Measurements from ENCODE around the gene ARID4B. TPM values are rescaled to one million over a fixed set of nuclear protein-coding genes. Genes with fewer than 3 reads are reported as not detected.
"Not testable (repeated sequence)": the region's sequence is repeated elsewhere in the genome, so short reads cannot be mapped to it uniquely, and the experiment has no call there.

ARID4B gene
- total RNA-seq, 1 experiment from 2014 or later, result 43.6 TPM

GRCh38 chr1:235236128-235236527 lies 91.9 kb downstream of the ARID4B start:
- Histone ChIP-seq H3K36me3 (ENCODE audit: insufficient read depth, low read length) (peaks cover 40% of the 10 kb centered on the region), H3K27me3 (ENCODE audit: low read length) (no peaks in the 10 kb centered on the region), H3K9me3 (ENCODE audit: low read length) (no peaks in the 10 kb centered on the region)

DNA sequence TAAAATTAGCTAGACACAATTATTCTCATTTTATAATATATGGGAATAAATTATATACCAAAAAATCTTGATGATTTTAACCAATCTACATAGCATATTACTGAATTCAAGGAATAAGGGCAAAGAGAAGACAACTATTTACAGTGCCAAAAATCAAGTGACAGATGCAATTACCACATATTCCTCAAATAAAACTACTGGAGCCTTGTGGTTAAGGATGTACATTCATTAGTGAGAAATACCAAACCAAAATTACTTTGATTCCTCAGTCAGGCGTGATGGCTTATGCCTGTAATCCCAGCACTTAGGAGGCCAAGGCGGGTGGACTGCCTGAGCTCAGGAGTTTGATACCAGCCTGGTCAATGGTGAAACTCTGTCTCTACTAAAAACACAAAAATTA lies 98.1 kb downstream of the ARID4B start:
- Histone ChIP-seq H3K79me2 (ENCODE audit: low read length) (peaks cover 27% of the 10 kb centered on the region), H3K27me3 (ENCODE audit: low read length) (no peaks in the 10 kb centered on the region), H2AFZ (ENCODE audit: low read length) (no peak overlapping the region), H3K9me3 (ENCODE audit: low read length) (no peaks in the 10 kb centered on the region), H4K20me1 (ENCODE audit: insufficient read depth, low read depth, low read length) (no peaks in the 10 kb centered on the region), H3K4me1 (ENCODE audit: low read length) (no peaks in the 10 kb centered on the region), H3K4me3 (ENCODE audit: low read length) (no peak overlapping the region), H3K36me3 (ENCODE audit: insufficient read depth, low read length) (peaks cover 36% of the 10 kb centered on the region; the same call in 1 of the 2 replicates), H3K27ac (ENCODE audit: low read length) (no peak overlapping the region), H3K9ac (ENCODE audit: low read length) (no peak overlapping the region), H3K4me2 (ENCODE audit: low read depth, low read length, poor library complexity, severe bottlenecking) (no peak overlapping the region), H3K9me2 (replicated peaks; ENCODE audit: insufficient read depth, low read length) (no peaks in the 10 kb centered on the region)
- no peak for DNase-seq

More at GRCh38 chr1:235236128-235236527, 91.9 kb downstream of the ARID4B start:
- Histone ChIP-seq H3K9ac (ENCODE audit: low read length) (no peak overlapping the region), H3K4me2 (ENCODE audit: low read depth, low read length, poor library complexity, severe bottlenecking) (no peak overlapping the region), H4K20me1 (ENCODE audit: insufficient read depth, low read depth, low read length) (no peaks in the 10 kb centered on the region), H3K27ac (ENCODE audit: low read length) (no peak overlapping the region), H3K9me2 (replicated peaks; ENCODE audit: insufficient read depth, low read length) (no peaks in the 10 kb centered on the region), H3K4me1 (ENCODE audit: low read length) (no peaks in the 10 kb centered on the region), H2AFZ (ENCODE audit: low read length) (no peak overlapping the region), H3K79me2 (ENCODE audit: low read length) (peaks cover 53% of the 10 kb centered on the region), H3K4me3 (ENCODE audit: low read length) (no peak overlapping the region)
- DNase-seq, result no peak

DNA sequence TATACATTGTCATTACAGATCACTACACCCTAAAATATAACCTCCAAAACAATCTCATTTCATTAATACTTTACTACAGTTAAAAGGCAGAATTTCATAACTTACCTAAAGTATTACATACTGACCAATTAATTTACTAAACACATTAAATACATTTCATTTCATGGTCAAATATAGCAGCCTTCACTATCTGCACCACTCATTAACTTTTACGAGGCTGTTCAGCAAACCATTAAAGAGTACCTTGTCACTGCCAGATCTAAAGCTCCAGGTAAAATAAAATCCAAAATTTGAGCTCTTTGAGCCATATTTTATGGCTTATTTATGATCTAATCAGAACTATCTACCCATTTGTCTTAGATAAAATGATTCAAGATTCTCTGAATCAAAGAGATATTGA lies 100.6 kb downstream of the ARID4B start:
- peaks cover 20% of the 10 kb centered on the region; the same call in 1 of the 2 replicates for H3K79me2 ChIP-seq (ENCODE audit: low read length)
- peaks cover 36% of the 10 kb centered on the region; the same call in 1 of the 2 replicates for H3K36me3 ChIP-seq (ENCODE audit: insufficient read depth, low read length)
- H3K9me3 ChIP-seq (ENCODE audit: low read length), result no peaks in the 10 kb centered on the region

GRCh38 chr1:235226933-235227332 lies 101.0 kb downstream of the ARID4B start:
- peaks cover 22% of the 10 kb centered on the region; the same call in 1 of the 2 replicates for H3K79me2 ChIP-seq (ENCODE audit: low read length)
- H3K27ac ChIP-seq (ENCODE audit: low read length), result no peak overlapping the region
- H3K36me3 ChIP-seq (ENCODE audit: insufficient read depth, low read length), result peaks cover 41% of the 10 kb centered on the region; the same call in 1 of the 2 replicates
- no peaks in the 10 kb centered on the region for H4K20me1 ChIP-seq (ENCODE audit: insufficient read depth, low read depth, low read length)
- H3K9me2 ChIP-seq (replicated peaks; ENCODE audit: insufficient read depth, low read length), result no peaks in the 10 kb centered on the region
- no peaks in the 10 kb centered on the region for H3K4me1 ChIP-seq (ENCODE audit: low read length)
- H3K27me3 ChIP-seq (ENCODE audit: low read length), result no peaks in the 10 kb centered on the region
- H3K9me3 ChIP-seq (ENCODE audit: low read length), result no peaks in the 10 kb centered on the region
- H3K4me2 ChIP-seq (ENCODE audit: low read depth, low read length, poor library complexity, severe bottlenecking), result no peak overlapping the region
- no peak for DNase-seq
- no peak overlapping the region for H2AFZ ChIP-seq (ENCODE audit: low read length)
- H3K9ac ChIP-seq (ENCODE audit: low read length), result no peak overlapping the region
- no peak overlapping the region for H3K4me3 ChIP-seq (ENCODE audit: low read length)

More for the DNA sequence above, 100.6 kb downstream of the ARID4B start:
- no peaks in the 10 kb centered on the region for H3K9me2 ChIP-seq (replicated peaks; ENCODE audit: insufficient read depth, low read length)
- H2AFZ ChIP-seq (ENCODE audit: low read length), result no peak overlapping the region
- no peaks in the 10 kb centered on the region for H4K20me1 ChIP-seq (ENCODE audit: insufficient read depth, low read depth, low read length)
- H3K27me3 ChIP-seq (ENCODE audit: low read length), result no peaks in the 10 kb centered on the region
- H3K4me1 ChIP-seq (ENCODE audit: low read length), result no peaks in the 10 kb centered on the region
- no peak overlapping the region for H3K4me3 ChIP-seq (ENCODE audit: low read length)
- DNase-seq, result no peak
- no peak overlapping the region for H3K4me2 ChIP-seq (ENCODE audit: low read depth, low read length, poor library complexity, severe bottlenecking)
- H3K9ac ChIP-seq (ENCODE audit: low read length), result no peak overlapping the region
- no peak overlapping the region for H3K27ac ChIP-seq (ENCODE audit: low read length)

- Histone ChIP-seq H4K20me1 (ENCODE audit: insufficient read depth, low read depth, low read length) (no peaks in the 10 kb centered on the region), H3K4me1 (ENCODE audit: low read length) (no peaks in the 10 kb centered on the region), H3K9ac (ENCODE audit: low read length) (no peak overlapping the region), H3K79me2 (ENCODE audit: low read length) (peaks cover 22% of the 10 kb centered on the region; the same call in 1 of the 2 replicates), H3K4me2 (ENCODE audit: low read depth, low read length, poor library complexity, severe bottlenecking) (no peak overlapping the region), H3K27ac (ENCODE audit: low read length) (no peak overlapping the region), H3K4me3 (ENCODE audit: low read length) (no peak overlapping the region), H3K9me2 (replicated peaks; ENCODE audit: insufficient read depth, low read length) (no peaks in the 10 kb centered on the region), H3K36me3 (ENCODE audit: insufficient read depth, low read length) (peaks cover 42% of the 10 kb centered on the region; the same call in 1 of the 2 replicates), H3K27me3 (ENCODE audit: low read length) (no peaks in the 10 kb centered on the region), H2AFZ (ENCODE audit: low read length) (no peak overlapping the region), H3K9me3 (ENCODE audit: low read length) (no peaks in the 10 kb centered on the region)
- no peak for DNase-seq
These were observed 102.7 kb downstream of the ARID4B start for GRCh38 chr1:235225299-235225698.

DNA sequence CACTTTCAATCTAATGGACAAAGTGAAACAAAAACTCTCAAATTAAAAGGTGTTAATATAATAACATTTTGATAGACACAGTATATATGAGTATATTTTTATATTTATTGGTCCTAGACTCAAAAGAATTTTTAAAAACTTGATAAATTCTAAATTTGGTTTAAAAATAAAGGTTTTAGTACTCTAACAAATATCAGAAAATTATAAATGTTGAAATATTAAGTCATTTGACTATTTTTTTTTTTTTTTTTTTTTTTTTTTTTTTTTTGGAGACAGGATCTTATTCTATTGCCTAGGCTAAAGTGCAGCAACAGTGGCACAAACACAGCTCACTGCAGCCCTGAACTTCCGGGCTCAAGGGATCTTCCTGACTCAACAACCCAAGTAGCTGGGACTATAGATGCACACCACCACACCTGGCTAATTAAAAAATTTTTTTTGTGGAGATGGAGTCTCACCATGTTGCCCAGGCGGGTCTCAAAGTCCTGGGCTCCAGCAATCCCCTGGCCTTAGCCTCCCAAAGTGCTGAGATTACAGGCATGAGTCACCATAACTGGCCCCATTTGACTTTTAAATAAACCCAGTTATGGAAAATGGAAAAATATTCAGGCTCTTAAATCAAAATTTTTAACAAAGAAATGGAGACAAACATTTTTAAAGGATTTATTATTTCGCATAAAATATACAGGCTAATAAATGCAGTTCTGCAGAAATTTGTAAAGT lies 106.2 kb downstream of the ARID4B start:
- no peak for DNase-seq
- Histone ChIP-seq H3K9me2 (replicated peaks; ENCODE audit: insufficient read depth, low read length) (no peaks in the 10 kb centered on the region), H3K4me2 (ENCODE audit: low read depth, low read length, poor library complexity, severe bottlenecking) (no peak overlapping the region), H2AFZ (ENCODE audit: low read length) (no peak overlapping the region), H3K79me2 (ENCODE audit: low read length) (peaks cover 36% of the 10 kb centered on the region), H3K9me3 (ENCODE audit: low read length) (no peaks in the 10 kb centered on the region), H3K27me3 (ENCODE audit: low read length) (no peaks in the 10 kb centered on the region), H3K4me1 (ENCODE audit: low read length) (no peaks in the 10 kb centered on the region), H3K36me3 (ENCODE audit: insufficient read depth, low read length) (peaks cover 32% of the 10 kb centered on the region; the same call in 1 of the 2 replicates), H3K4me3 (ENCODE audit: low read length) (no peak overlapping the region), H3K9ac (ENCODE audit: low read length) (no peak overlapping the region), H4K20me1 (ENCODE audit: insufficient read depth, low read depth, low read length) (no peaks in the 10 kb centered on the region), H3K27ac (ENCODE audit: low read length) (no peak overlapping the region)

GRCh38 chr1:235215453-235215852 lies 112.5 kb downstream of the ARID4B start:
- Histone ChIP-seq H3K9me2 (replicated peaks; ENCODE audit: insufficient read depth, low read length) (no peaks in the 10 kb centered on the region), H3K4me2 (ENCODE audit: low read depth, low read length, poor library complexity, severe bottlenecking) (no peak overlapping the region), H3K27me3 (ENCODE audit: low read length) (no peaks in the 10 kb centered on the region), H3K9ac (ENCODE audit: low read length) (no peak overlapping the region), H3K4me1 (ENCODE audit: low read length) (no peaks in the 10 kb centered on the region), H4K20me1 (ENCODE audit: insufficient read depth, low read depth, low read length) (no peaks in the 10 kb centered on the region), H3K36me3 (ENCODE audit: insufficient read depth, low read length) (peaks cover 35% of the 10 kb centered on the region; the same call in 1 of the 2 replicates), H2AFZ (ENCODE audit: low read length) (no peak overlapping the region), H3K9me3 (ENCODE audit: low read length) (no peaks in the 10 kb centered on the region), H3K79me2 (ENCODE audit: low read length) (peaks cover 27% of the 10 kb centered on the region), H3K27ac (ENCODE audit: low read length) (no peak overlapping the region), H3K4me3 (ENCODE audit: low read length) (no peak overlapping the region)
- DNase-seq, result no peak

GRCh38 chr1:235214962-235215361 lies 113.0 kb downstream of the ARID4B start:
- H3K27me3 ChIP-seq (ENCODE audit: low read length); H3K4me2 ChIP-seq (ENCODE audit: low read depth, low read length, poor library complexity, severe bottlenecking); DNase-seq; H3K9me2 ChIP-seq (replicated peaks; ENCODE audit: insufficient read depth, low read length); H3K9ac ChIP-seq (ENCODE audit: low read length); H3K4me3 ChIP-seq (ENCODE audit: low read length); H3K4me1 ChIP-seq (ENCODE audit: low read length); H3K27ac ChIP-seq (ENCODE audit: low read length); H4K20me1 ChIP-seq (ENCODE audit: insufficient read depth, low read depth, low read length); H2AFZ ChIP-seq (ENCODE audit: low read length); H3K9me3 ChIP-seq (ENCODE audit: low read length): not testable (repeated sequence)
- H3K36me3 ChIP-seq (ENCODE audit: insufficient read depth, low read length), result peaks cover 36% of the 10 kb centered on the region; the same call in 1 of the 2 replicates
- H3K79me2 ChIP-seq (ENCODE audit: low read length), result peaks cover 27% of the 10 kb centered on the region
